CD14-positive monocyte (primary cell): ENCODE data around the gene ISY1. TPM values are rescaled to one million over a fixed set of nuclear protein-coding genes. Genes with fewer than 3 reads are reported as not detected.

ENCODE experiments used
- DNase-seq, 3 donors: peaks; one replicate each; pipeline ENCODE4 v3.0.0-alpha.2; 2011 to 2022
- H2AFZ ChIP-seq: 2 replicates; pipeline ENCODE4 v1.6.0; 2012; ENCODE audit warnings: mild to moderate bottlenecking, low read depth, low read length, inconsistent platforms; ENCODE audit not compliant: insufficient read depth, poor library complexity, severe bottlenecking
- H3K27ac ChIP-seq, 2 donors: 1 replicate in 1 of 2; 2 replicates in 1 of 2; pipeline ENCODE4 v1.5.1; 2012 to 2013; ENCODE audit warnings: low read length in 2 of 2, control low read depth in 1 of 2, inconsistent platforms in 1 of 2, low read depth in 1 of 2, mild to moderate bottlenecking in 1 of 2
- H3K27me3 ChIP-seq, 2 donors: one replicate each; pipeline versions ENCODE4 v1.6.0 to v1.6.1; 2011 to 2013; ENCODE audit warnings: low read length in 2 of 2; ENCODE audit not compliant: control insufficient read depth in 2 of 2, insufficient read depth in 2 of 2
- H3K36me3 ChIP-seq, 2 donors: replicated peaks in 1 of 2; 1 replicate in 1 of 2; 2 replicates in 1 of 2; pipeline versions ENCODE4 v1.5.1 to v1.6.1; 2012 to 2013; ENCODE audit warnings: low read length in 2 of 2, control low read depth in 1 of 2, inconsistent platforms in 1 of 2, mild to moderate bottlenecking in 1 of 2; ENCODE audit not compliant: insufficient read depth in 2 of 2, control insufficient read depth in 1 of 2
- H3K4me1 ChIP-seq, 2 donors: 1 replicate in 1 of 2; 2 replicates in 1 of 2; pipeline versions ENCODE4 v1.5.1 to v1.6.1; 2012 to 2013; ENCODE audit warnings: low read length in 2 of 2, control low read depth in 1 of 2, inconsistent platforms in 1 of 2, mild to moderate bottlenecking in 1 of 2, moderate library complexity in 1 of 2; ENCODE audit not compliant: insufficient read depth in 2 of 2, control insufficient read depth in 1 of 2
- H3K4me2 ChIP-seq: replicated peaks from 2 replicates; pipeline ENCODE3; 2012; ENCODE audit warnings: low read length, moderate library complexity, mild to moderate bottlenecking; ENCODE audit not compliant: poor library complexity, severe bottlenecking; ENCODE audit errors: extremely low read depth
- H3K4me3 ChIP-seq, 3 experiments: fragments of 200-600 bp in 1 of 3; sonication (generic) in 1 of 3; replicated peaks in 1 of 3; 1 replicate in 2 of 3; 2 replicates in 1 of 3; pipeline ENCODE4 v1.5.1; 2011 to 2013; ENCODE audit warnings: low read length in 3 of 3, mild to moderate bottlenecking in 3 of 3, control low read depth in 2 of 3, low read depth in 2 of 3, inconsistent platforms in 1 of 3, moderate library complexity in 1 of 3
- H3K79me2 ChIP-seq: 2 replicates; pipeline ENCODE4 v1.6.0; 2012; ENCODE audit warnings: mild to moderate bottlenecking, control low read depth, inconsistent platforms, low read length, moderate library complexity; ENCODE audit not compliant: insufficient read depth
- H3K9ac ChIP-seq: 2 replicates; pipeline ENCODE4 v1.6.0; 2017; ENCODE audit warnings: low read length, mild to moderate bottlenecking; ENCODE audit not compliant: insufficient read depth, poor library complexity, severe bottlenecking
- H3K9me3 ChIP-seq, 2 donors: replicated peaks in 1 of 2; 1 replicate in 1 of 2; 2 replicates in 1 of 2; pipeline versions ENCODE4 v1.5.1 to v1.6.1; 2012 to 2013; ENCODE audit warnings: low read length in 2 of 2, control low read depth in 1 of 2; ENCODE audit not compliant: control insufficient read depth in 1 of 2, insufficient read depth in 1 of 2
- H4K20me1 ChIP-seq: 2 replicates; pipeline ENCODE4 v1.6.0; 2012; ENCODE audit warnings: mild to moderate bottlenecking, low read length, control low read depth, moderate library complexity; ENCODE audit not compliant: insufficient read depth
- H3K27ac Mint-ChIP-seq, 7 donors: one replicate each; pipeline ENCODE4 v1.8.0; 2020; ENCODE audit warnings: mild to moderate bottlenecking in 7 of 7, mixed read lengths in 7 of 7, moderate library complexity in 6 of 7, inconsistent platforms in 2 of 7
- H3K27me3 Mint-ChIP-seq, 3 donors: one replicate each; pipeline ENCODE4 v1.8.0; 2021 to 2022; ENCODE audit warnings: low read depth in 3 of 3, mild to moderate bottlenecking in 3 of 3, mixed read lengths in 3 of 3, moderate library complexity in 3 of 3, inconsistent platforms in 1 of 3
- H3K36me3 Mint-ChIP-seq, 2 donors: one replicate each; pipeline ENCODE4 v1.8.0; 2020; ENCODE audit warnings: mixed read lengths in 2 of 2, inconsistent platforms in 1 of 2, mild to moderate bottlenecking in 1 of 2
- H3K4me1 Mint-ChIP-seq: one replicate; pipeline ENCODE4 v1.8.0; 2020; ENCODE audit warnings: mild to moderate bottlenecking, mixed read lengths
- H3K4me3 Mint-ChIP-seq, 2 donors: one replicate each; pipeline ENCODE4 v1.8.0; 2020; ENCODE audit warnings: mild to moderate bottlenecking in 2 of 2, mixed read lengths in 2 of 2, moderate library complexity in 1 of 2
- H3K9me3 Mint-ChIP-seq, 7 donors: one replicate each; pipeline ENCODE4 v1.8.0; 2020 to 2022; ENCODE audit warnings: mixed read lengths in 7 of 7, mild to moderate bottlenecking in 6 of 7, moderate library complexity in 6 of 7, inconsistent platforms in 2 of 7
- CTCF ChIP-seq: fragments of 200-600 bp; IDR thresholded peaks from one replicate; pipeline ENCODE4 v1.8.0; 2022; ENCODE audit warnings: antibody characterized with exemption, mild to moderate bottlenecking
- WGBS: methylation state at CpG from one replicate; pipeline ENCODE4 v1.1.5; 2013; ENCODE audit warnings: missing lambda C conversion rate; ENCODE audit not compliant: insufficient coverage; 5-methylcytosine and 5-hydroxymethylcytosine counted together
- intact Hi-C, 2 donors: fragments of 100-400 bp; cut with micrococcal nuclease; formaldehyde crosslinking; loops; one replicate each; pipeline versions ENCODE4 v1.15.0 to v1.15.1; 2023
- polyA plus RNA-seq, 3 donors: library from polyadenylated mRNA; depleted of rRNA in 1 of 3; unstranded in 2 of 3; stranded (reverse) in 1 of 3; fragments of 300-500 nt in 2 of 3; fragments of >200 nt in 1 of 3; fragmentation: Illumina TruSeq in 2 of 3; gene quantifications; 1 replicate in 2 of 3; 2 replicates in 1 of 3; pipeline ENCODE4 v1.2.3, GENCODE V29; 2012 to 2021

Gene ISY1
- polyA plus RNA-seq, 3 donors: 25.2 to 70.7 (median 67.9) TPM

DNA sequence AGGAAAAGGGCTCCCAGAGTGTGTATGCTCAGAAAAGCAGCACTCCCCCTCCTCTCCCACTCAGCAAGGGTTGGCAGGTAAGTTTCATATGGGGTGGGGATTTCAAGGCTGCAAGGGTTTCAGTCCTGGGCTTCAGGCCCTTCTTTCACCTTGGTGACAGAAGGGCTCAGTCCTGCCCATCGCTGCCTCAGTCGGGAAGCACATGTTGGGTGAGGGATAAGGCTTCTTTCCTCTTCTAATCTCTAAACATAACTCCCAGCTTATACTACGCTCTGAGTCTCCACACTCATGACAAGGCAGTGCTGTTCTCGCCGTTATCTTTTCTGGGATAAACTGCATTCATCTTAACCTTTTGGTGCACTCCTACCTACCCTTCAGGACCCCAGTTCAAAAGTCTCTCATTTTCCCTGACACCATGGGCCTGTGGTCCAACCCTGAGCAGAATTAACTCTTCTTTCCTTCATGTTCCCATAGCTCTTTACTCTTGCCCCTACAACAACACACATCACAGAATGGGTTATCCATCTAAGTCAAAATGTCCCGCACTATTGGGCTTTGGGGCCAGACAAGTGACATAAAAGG is 56.3 kb downstream of the ISY1 start:
- Mint-ChIP-seq H3K4me1 (peaks cover 2% of the 10 kb centered on the region), H3K36me3 (peaks cover 60 to 81% of the 10 kb centered on the region in 2 donors), H3K27ac (peak overlapping the region in 1 of 7 donors; percentile 32), H3K4me3 (no peak overlapping the region), H3K27me3 (peaks cover 0 to 2% (median 0%) of the 10 kb centered on the region in 3 donors), H3K9me3 (no peaks in the 10 kb centered on the region)
- intact Hi-C loops: no loop called here
- Histone ChIP-seq H3K36me3 (peaks cover 32 to 77% of the 10 kb centered on the region in 2 donors), H3K27ac (no peak overlapping the region), H3K4me2 (no peak overlapping the region), H3K27me3 (no peaks in the 10 kb centered on the region), H3K4me3 (no peak overlapping the region), H3K9me3 (no peaks in the 10 kb centered on the region), H3K79me2 (peaks cover 52% of the 10 kb centered on the region), H3K9ac (no peak overlapping the region), H2AFZ (no peak overlapping the region), H3K4me1 (no peaks in the 10 kb centered on the region), H4K20me1 (peaks cover 97% of the 10 kb centered on the region)
- TF ChIP-seq CTCF: no peak
- DNase-seq: no peak
- 100% methylated on average over 3 of the region's 6 CpGs for WGBS

- Histone ChIP-seq H3K36me3 (peaks cover 31 to 77% of the 10 kb centered on the region in 2 donors), H3K79me2 (peaks cover 52% of the 10 kb centered on the region), H3K27ac (no peak overlapping the region), H3K4me3 (no peak overlapping the region), H4K20me1 (peaks cover 97% of the 10 kb centered on the region), H3K9ac (no peak overlapping the region), H2AFZ (no peak overlapping the region), H3K4me2 (no peak overlapping the region), H3K4me1 (no peaks in the 10 kb centered on the region), H3K27me3 (no peaks in the 10 kb centered on the region), H3K9me3 (no peaks in the 10 kb centered on the region)
- TF ChIP-seq CTCF: no peak
- intact Hi-C loops: no loop called here
- 96% methylated on average over 4 of the region's 6 CpGs for WGBS
- DNase-seq: no peak
- H3K27me3 Mint-ChIP-seq: peaks cover 0 to 2% (median 0%) of the 10 kb centered on the region in 3 donors
- H3K4me3 Mint-ChIP-seq: no peak overlapping the region
- peaks cover 0 to 4% (median 0%) of the 10 kb centered on the region in 7 donors for H3K9me3 Mint-ChIP-seq
- peaks cover 2% of the 10 kb centered on the region for H3K4me1 Mint-ChIP-seq
- peaks cover 63 to 80% of the 10 kb centered on the region in 2 donors for H3K36me3 Mint-ChIP-seq
- no peak overlapping the region for H3K27ac Mint-ChIP-seq
These were observed 56.8 kb downstream of the ISY1 start for GRCh38 chr3:129104051-129104450.
